Measurements from ENCODE around the gene NOL11.

Gene NOL11

DNA sequence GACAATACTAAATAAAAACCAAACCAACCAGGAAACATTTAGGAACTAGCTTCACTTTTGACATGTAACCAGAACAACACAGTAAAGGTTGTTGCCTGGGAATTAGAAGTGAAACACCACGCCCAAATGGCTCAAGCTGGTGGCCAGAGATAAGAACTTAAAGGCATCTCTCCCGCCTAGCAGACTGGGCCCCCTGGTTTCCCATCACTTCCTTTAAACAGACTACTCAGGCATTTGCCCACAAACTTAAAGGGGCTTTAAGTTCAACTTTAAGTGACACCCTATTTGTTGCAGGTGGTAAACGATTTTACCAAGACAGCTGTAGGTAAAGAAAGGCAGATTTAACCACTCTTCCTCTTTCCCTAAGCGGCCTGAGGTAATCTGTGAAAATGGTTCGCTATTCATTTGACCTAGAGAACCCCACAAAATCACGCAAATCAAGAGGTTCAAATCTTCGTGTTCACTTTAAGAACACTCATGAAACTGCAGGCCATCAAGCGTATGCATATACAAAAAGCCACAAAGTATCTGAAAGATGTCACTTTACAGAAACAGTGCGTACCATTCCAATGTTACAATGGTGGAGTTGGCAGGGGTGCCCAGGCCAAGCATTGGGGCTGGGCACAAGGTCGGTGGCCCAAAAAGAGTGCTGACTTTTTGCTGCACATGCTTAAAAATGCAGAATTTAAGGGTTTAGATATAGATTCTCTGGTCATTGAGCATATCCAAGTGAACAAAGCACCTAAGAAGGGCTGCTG, 66.8 kb downstream of the NOL11 start:
- no peak for DNase-seq
- peaks cover 13% of the 10 kb centered on the region for H3K27me3 Mint-ChIP-seq (ENCODE audit: low read depth, poor library complexity)
- H3K36me3 Mint-ChIP-seq (ENCODE audit: low read depth) = no peaks in the 10 kb centered on the region
- no peaks in the 10 kb centered on the region for H3K4me1 Mint-ChIP-seq
- H3K4me3 Mint-ChIP-seq = no peak overlapping the region
- no peaks in the 10 kb centered on the region for H3K9me3 Mint-ChIP-seq
- TF ChIP-seq, protein P1, sequence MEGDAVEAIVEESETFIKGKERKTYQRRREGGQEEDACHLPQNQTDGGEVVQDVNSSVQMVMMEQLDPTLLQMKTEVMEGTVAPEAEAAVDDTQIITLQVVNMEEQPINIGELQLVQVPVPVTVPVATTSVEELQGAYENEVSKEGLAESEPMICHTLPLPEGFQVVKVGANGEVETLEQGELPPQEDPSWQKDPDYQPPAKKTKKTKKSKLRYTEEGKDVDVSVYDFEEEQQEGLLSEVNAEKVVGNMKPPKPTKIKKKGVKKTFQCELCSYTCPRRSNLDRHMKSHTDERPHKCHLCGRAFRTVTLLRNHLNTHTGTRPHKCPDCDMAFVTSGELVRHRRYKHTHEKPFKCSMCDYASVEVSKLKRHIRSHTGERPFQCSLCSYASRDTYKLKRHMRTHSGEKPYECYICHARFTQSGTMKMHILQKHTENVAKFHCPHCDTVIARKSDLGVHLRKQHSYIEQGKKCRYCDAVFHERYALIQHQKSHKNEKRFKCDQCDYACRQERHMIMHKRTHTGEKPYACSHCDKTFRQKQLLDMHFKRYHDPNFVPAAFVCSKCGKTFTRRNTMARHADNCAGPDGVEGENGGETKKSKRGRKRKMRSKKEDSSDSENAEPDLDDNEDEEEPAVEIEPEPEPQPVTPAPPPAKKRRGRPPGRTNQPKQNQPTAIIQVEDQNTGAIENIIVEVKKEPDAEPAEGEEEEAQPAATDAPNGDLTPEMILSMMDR (IDR thresholded peaks at IDR 0.05) = no peak
- H3K27ac Mint-ChIP-seq = no peak overlapping the region

DNA sequence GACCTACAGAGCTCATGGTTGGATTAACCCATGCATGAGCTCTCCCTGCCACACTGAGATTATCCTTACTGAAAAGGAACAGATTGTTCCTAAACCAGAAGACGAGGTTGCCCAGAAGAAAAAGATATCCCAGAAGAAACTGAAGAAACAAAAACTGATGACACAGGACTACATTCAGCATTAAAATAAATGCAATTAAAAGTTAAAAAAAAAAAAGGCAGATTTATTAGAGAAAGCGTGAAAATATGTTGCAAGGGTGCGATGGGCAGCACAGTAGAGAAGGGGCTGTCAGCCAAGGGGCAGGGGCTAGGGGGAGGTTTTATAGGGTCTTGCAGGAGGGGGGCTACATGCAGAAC, 67.4 kb downstream of the NOL11 start:
- TF ChIP-seq, protein P1 (IDR thresholded peaks at IDR 0.05) = no peak
- no peaks in the 10 kb centered on the region for H3K9me3 Mint-ChIP-seq
- no peak for DNase-seq
- H3K27me3 Mint-ChIP-seq (ENCODE audit: low read depth, poor library complexity) = peaks cover 11% of the 10 kb centered on the region
- H3K4me3 Mint-ChIP-seq = no peak overlapping the region
- peak overlapping the region; percentile 3 for H3K27ac Mint-ChIP-seq
- H3K4me1 Mint-ChIP-seq = no peaks in the 10 kb centered on the region
- H3K36me3 Mint-ChIP-seq (ENCODE audit: low read depth) = no peaks in the 10 kb centered on the region

DNA sequence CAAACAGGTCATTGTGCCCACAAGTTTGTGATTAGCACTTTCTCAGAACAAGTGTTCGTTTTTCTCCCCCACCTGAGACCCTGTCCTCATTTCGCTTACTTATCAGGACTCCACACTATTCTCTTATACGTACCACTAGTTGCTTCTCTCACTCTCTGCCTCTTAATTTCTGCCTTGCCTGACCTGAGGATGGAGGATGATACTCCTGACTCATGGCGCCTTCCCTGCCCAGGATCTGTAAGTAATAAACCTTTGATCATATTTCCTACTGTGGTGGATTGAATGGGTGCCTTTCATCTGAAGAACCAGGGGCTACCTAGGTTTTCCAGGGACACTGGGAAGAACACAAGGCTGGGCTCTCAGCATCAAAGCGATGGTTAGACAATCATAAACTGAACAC, 67.8 kb downstream of the NOL11 start:
- H3K36me3 Mint-ChIP-seq (ENCODE audit: low read depth) = no peaks in the 10 kb centered on the region
- DNase-seq = no peak
- H3K27me3 Mint-ChIP-seq (ENCODE audit: low read depth, poor library complexity) = peaks cover 10% of the 10 kb centered on the region
- no peak overlapping the region for H3K4me3 Mint-ChIP-seq
- no peak overlapping the region for H3K27ac Mint-ChIP-seq
- H3K4me1 Mint-ChIP-seq = no peaks in the 10 kb centered on the region
- no peaks in the 10 kb centered on the region for H3K9me3 Mint-ChIP-seq
- TF ChIP-seq, protein P1 (IDR thresholded peaks at IDR 0.05) = no peak

Measured in nephron progenitor cell (in vitro differentiated cells).